Measurements from ENCODE around the gene ZMAT3. TPM values are rescaled to one million over a fixed set of nuclear protein-coding genes. Genes with fewer than 3 reads are reported as not detected.
"Not testable (repeated sequence)": the region's sequence is repeated elsewhere in the genome, so short reads cannot be mapped to it uniquely, and the experiment has no call there.

ZMAT3 gene, protein sequence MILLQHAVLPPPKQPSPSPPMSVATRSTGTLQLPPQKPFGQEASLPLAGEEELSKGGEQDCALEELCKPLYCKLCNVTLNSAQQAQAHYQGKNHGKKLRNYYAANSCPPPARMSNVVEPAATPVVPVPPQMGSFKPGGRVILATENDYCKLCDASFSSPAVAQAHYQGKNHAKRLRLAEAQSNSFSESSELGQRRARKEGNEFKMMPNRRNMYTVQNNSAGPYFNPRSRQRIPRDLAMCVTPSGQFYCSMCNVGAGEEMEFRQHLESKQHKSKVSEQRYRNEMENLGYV
- 10 to 100 TPM; 31.0 to 37.9 TPM for total RNA-seq

DNA sequence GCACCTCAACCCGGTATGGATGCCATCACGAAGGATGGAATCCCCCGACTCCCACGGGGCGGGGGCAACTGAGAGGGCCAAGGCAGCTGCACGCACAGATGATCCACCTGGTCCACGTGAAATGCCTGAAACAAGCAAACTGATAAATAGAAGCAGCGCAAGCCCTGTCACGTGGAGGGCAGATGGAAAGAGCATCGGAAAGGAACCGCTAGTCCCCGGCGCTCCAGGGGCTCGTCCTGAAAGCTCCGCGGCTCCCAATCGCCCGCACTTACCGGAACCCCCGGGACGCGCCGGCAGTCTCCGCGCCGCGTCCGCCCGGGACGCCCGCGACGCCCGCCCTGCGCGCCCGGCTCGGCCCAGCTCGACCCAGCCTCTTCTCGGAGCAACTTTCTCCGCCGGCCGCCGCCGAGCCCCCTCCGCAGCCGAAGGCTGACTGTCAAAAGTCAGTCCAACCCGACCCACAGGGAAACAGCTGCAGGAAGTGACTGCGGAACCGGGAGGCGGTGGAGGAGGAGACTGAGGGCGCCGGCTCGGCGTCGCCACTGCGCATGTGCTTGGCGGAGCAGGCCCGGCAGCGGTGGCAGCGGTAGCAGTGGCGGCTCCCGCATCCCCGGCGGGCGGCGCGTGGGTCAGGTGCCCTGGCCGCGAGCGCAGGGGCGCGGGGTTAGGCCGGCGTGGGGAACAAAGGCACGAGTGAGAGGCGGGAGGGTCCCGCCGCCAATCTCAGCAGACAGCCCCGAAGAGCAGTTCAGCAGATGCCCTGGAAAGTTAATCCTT, at the start of gene ZMAT3:
Gene ZMAT3, minus strand, starts transcription at position 487 of the 777 bp plus-strand sequence. CDS start 4,057 bp downstream, outside the sequence.
- no peaks in the 10 kb centered on the region for H3K36me3 ChIP-seq
- H3K4me3 ChIP-seq = peak within 1 kb of the TSS; percentile 93
- ATAC-seq (ENCODE audit: insufficient number of reproducible peaks, low FRiP score, low read depth) (peak; percentile 83), DNase-seq (ENCODE audit: low spot score) (peak; percentile 61)
- H3K4me1 ChIP-seq (ENCODE audit: control insufficient read depth in 1 of 2, low read depth in 2 of 2) = peaks cover 10 to 13% of the 10 kb centered on the region in 2 donors
- H3K27me3 ChIP-seq (replicated peaks; ENCODE audit: insufficient read depth) = no peaks in the 10 kb centered on the region
- peak within 1 kb of the TSS; percentile 82 to 85 for H3K27ac ChIP-seq
- TF ChIP-seq, protein P1, sequence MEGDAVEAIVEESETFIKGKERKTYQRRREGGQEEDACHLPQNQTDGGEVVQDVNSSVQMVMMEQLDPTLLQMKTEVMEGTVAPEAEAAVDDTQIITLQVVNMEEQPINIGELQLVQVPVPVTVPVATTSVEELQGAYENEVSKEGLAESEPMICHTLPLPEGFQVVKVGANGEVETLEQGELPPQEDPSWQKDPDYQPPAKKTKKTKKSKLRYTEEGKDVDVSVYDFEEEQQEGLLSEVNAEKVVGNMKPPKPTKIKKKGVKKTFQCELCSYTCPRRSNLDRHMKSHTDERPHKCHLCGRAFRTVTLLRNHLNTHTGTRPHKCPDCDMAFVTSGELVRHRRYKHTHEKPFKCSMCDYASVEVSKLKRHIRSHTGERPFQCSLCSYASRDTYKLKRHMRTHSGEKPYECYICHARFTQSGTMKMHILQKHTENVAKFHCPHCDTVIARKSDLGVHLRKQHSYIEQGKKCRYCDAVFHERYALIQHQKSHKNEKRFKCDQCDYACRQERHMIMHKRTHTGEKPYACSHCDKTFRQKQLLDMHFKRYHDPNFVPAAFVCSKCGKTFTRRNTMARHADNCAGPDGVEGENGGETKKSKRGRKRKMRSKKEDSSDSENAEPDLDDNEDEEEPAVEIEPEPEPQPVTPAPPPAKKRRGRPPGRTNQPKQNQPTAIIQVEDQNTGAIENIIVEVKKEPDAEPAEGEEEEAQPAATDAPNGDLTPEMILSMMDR (IDR thresholded peaks at IDR 0.05) = no peak
- H3K9me3 ChIP-seq = no peaks in the 10 kb centered on the region

DNA sequence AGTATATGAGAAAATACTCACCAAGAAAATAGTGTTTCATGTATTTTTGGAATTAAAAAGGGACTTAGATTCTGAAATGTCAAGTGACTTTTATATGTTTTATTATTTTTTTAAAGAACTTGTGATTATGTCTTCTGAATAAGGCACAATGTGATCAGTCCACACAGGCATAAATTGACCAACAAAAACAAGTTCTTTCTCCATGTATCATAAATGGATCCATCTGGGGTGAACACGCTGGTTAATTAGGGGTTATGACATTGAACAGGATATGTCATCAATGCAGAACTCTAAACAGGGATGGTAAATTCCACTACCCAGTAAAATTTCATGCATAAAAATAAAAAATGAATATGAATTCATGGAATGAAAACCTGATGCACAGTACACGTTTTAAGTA, 45.2 kb upstream of the ZMAT3 start:
- DNase-seq (ENCODE audit: low spot score) (no peak), ATAC-seq (ENCODE audit: insufficient number of reproducible peaks, low FRiP score, low read depth) (no peak)
- H3K27me3 ChIP-seq (replicated peaks; ENCODE audit: insufficient read depth) = no peaks in the 10 kb centered on the region
- H3K36me3 ChIP-seq = no peaks in the 10 kb centered on the region
- H3K9me3 ChIP-seq = no peaks in the 10 kb centered on the region
- TF ChIP-seq, protein P1 (IDR thresholded peaks at IDR 0.05) = no peak
- H3K4me1 ChIP-seq (ENCODE audit: control insufficient read depth in 1 of 2, low read depth in 2 of 2) = no peaks in the 10 kb centered on the region
- H3K4me3 ChIP-seq = no peak overlapping the region
- H3K27ac ChIP-seq = no peak overlapping the region

DNA sequence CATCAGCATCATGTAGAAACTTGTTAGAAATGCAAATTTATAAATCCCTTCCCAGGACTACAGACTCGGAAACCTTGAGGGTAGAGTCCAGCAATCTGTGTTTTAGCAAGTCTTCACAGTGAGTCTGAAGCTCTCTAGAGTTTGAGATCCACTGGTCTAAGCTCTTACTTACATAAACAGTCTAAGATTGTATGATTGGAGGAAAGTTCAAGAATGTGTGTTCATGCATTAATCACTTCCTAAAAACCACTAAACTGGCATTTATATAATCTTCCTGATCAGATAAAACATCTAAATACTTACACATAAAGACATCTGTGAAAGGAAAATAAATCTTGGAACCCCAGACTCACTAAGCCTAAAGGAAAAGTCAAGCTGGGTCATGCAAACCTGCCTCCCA, 43.8 kb upstream of the ZMAT3 start:
- not testable (repeated sequence) for H3K36me3 ChIP-seq; H3K4me3 ChIP-seq; ATAC-seq (ENCODE audit: insufficient number of reproducible peaks, low FRiP score, low read depth); H3K27me3 ChIP-seq (replicated peaks; ENCODE audit: insufficient read depth); H3K4me1 ChIP-seq (ENCODE audit: control insufficient read depth in 1 of 2, low read depth in 2 of 2); DNase-seq (ENCODE audit: low spot score); H3K27ac ChIP-seq; H3K9me3 ChIP-seq

DNA sequence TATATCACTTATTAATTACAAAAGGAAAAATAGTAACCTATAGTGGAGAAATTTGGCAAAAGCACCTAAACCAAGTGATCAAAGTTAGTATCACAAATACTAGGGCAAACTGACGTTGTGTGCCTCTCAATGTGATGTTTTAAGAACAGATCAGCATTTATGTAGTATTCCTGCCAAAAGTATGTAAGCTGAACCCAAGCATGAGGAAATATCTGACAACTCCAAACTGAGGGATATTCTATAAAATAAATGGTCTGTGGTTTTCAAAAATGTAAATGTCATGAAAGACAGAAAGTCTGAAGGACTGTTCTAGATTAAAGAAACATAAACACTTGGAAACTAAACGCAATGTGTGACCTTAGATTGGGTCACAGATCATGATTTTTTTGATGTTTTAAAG, 42.3 kb upstream of the ZMAT3 start:
- H3K27me3 ChIP-seq (replicated peaks; ENCODE audit: insufficient read depth) = no peaks in the 10 kb centered on the region
- TF ChIP-seq, protein P1 (IDR thresholded peaks at IDR 0.05) = no peak
- H3K9me3 ChIP-seq = no peaks in the 10 kb centered on the region
- H3K36me3 ChIP-seq = no peaks in the 10 kb centered on the region
- H3K27ac ChIP-seq = no peak overlapping the region
- no peak overlapping the region for H3K4me3 ChIP-seq
- ATAC-seq (ENCODE audit: insufficient number of reproducible peaks, low FRiP score, low read depth) = no peak
- H3K4me1 ChIP-seq (ENCODE audit: control insufficient read depth in 1 of 2, low read depth in 2 of 2) = no peaks in the 10 kb centered on the region
- DNase-seq (ENCODE audit: low spot score) = no peak

DNA sequence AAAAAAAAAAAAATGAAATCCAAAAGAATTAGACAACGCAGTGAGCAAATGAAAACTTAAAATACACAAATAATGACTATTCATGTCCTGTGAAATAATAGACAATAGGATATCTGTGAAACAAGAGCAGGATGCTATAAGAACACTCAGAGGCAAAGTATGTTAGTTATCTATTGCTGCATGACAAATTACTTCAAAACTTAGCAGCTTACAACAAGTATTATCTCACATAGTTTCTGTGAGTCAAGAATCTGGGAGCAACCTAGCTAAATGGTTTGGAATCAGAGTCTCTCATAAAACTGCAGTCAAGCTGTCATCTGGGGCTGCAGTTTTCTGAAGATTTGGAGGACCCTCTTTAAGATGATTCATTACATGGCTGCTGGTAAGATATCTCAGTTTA, 36.5 kb upstream of the ZMAT3 start:
- TF ChIP-seq, protein P1 (IDR thresholded peaks at IDR 0.05) = no peak
- Histone ChIP-seq H3K36me3 (no peaks in the 10 kb centered on the region), H3K4me3 (no peak overlapping the region), H3K9me3 (no peaks in the 10 kb centered on the region), H3K4me1 (ENCODE audit: control insufficient read depth in 1 of 2, low read depth in 2 of 2) (no peaks in the 10 kb centered on the region), H3K27ac (no peak overlapping the region), H3K27me3 (replicated peaks; ENCODE audit: insufficient read depth) (no peaks in the 10 kb centered on the region)
- no peak for ATAC-seq (ENCODE audit: insufficient number of reproducible peaks, low FRiP score, low read depth)
- DNase-seq (ENCODE audit: low spot score) = no peak

Data from thoracic aorta (tissue), 2 donors.